HG03025 (cell line): Measurements from ENCODE around the gene NSUN4.

Experiments
- ATAC-seq: cut with Tn5 transposase; IDR thresholded peaks from one replicate; pipeline ENCODE4 v1.9.1; 2021; ENCODE audit warnings: mild to moderate bottlenecking, moderate library complexity; ENCODE audit not compliant: unreplicated experiment, low FRiP score

The NSUN4 gene

DNA sequence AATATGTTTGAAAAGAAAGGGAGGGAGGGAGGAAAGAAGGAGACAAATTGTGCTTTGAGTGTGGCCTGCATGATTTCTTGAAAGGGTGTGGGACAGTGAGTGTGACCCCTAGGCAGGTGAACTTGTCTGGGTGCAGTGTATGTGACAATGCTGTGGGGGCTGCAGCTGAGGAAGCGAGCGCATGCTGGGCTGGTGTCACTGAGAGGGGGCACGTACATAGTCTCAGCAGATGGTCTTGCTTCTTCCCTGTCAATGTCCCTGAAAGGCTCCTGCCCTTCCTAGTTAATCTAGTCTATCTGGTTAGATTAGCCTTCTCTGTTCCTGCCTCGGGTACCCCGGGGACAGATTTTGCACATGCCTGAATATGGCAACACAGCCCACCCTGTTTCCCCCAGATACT lies 63.3 kb downstream of the NSUN4 start:
- no peak for ATAC-seq

DNA sequence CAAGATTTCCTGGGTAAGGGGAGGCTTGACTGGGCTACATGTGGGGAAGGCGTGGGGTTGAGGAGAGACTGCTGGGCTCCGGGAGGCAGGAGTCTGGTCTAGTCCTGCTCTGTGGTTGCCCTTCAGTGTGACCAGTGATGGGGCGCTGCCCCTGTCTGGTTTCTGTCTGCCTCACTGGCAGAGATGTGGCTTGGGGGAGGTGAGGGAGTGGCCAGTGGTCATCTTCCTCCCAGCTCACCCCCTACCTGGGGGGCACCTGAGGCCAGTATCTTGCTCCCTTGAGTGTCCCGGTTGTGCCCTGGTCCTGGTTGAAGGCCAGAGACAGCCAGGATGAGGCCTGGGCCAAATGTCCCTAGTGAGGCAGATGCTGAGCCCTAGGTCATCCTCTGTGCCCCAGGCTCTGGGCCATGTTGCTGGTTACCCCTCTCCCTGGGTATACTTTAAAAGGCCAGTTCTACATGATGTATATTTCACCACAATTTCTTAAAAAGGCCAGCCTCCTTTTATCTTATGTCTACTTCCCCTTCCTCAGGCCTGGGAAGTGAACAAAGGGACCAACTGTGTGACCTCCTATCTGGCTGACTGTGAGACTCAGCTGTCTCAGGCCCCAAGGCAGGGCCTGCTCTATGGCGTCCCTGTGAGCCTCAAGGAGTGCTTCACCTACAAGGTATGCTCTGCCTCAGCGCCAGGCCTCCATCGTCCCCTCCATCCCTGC lies 64.0 kb downstream of the NSUN4 start:
- no peak for ATAC-seq

DNA sequence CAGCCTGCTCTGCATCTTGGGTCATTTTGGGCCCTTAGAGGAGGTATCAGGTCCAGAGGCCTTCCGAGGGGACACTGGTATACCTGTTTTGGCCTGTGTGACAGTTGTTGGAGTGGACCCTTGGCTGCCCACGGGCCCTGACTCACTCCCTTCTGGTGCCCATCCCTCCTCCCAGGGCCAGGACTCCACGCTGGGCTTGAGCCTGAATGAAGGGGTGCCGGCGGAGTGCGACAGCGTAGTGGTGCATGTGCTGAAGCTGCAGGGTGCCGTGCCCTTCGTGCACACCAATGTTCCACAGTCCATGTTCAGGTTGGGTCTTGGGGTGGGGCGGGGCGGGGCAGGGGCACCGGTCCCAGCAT lies 64.6 kb downstream of the NSUN4 start:
- ATAC-seq, result no peak

DNA sequence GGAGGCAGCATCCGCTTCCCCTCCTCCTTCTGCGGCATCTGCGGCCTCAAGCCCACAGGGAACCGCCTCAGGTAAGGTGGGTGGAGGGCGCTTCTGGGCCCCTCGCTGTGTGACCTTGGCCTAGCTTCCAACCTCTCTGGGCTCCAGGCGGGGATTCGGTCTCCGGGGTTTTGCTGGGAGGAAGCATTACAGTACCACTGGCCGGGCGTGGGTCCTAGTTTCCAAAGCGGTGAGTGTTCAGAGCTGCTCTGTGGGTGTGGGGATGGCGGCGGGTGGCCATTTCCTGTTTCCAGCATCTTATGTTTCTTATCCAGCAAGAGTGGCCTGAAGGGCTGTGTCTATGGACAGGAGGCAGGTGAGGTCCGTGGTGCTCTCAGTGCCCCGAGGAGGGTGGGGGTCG lies 65.1 kb downstream of the NSUN4 start:
- ATAC-seq, result no peak

DNA sequence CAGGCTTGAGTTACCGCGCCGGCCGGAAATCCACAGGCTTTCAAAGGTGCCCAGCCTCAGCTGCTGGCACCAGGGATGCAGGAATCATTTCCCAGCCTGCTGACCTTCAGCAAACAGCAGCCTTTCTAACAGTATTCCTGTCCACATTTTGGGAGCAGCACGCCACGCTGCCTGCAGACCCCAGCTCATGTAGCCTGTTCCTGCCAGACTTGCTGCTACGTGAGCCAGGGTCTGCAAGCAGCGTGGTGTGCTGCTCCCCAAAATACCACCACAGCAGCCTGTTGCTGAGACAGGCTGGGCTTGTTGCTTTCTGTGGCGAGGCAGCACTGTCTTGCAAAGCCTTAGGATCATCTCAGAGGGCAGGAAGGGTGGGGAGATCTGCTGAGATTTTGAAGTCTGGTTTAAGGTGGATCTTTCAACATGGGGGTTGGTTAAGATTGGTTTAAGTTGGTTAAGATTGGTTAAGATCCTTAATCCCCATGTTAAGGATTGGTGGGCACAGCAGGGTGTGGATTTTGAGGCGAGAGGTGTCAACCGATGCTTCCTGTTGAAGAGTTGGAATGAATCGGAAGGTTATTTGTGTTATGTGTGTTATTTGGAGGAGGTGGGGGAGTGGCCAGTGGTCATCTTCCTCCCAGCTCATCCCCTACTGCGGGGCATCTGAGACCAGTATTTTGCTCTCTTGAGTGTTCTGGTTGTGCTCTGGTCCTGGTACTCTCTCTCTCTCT lies 66.4 kb downstream of the NSUN4 start:
- ATAC-seq, result no peak

DNA sequence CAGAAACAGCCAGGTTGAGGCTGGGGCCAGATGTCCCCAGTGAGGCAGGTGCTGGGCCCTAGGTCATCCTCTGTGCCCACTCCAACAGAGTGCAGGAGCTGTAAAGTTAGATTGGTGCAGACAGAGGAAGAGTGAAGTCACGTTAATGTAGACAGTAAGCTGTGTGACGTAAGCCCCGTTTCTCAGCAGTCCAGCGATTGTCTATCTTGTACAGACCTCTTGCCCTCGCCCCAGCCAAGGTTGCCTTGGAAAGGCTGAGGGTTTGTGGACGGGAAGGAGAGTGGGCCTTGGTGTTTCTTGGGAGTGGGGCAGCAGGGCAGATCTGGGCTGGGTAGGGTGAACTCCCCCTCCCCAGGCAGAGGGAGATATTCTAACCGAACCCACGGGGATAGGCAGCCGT lies 67.0 kb downstream of the NSUN4 start:
- ATAC-seq, result no peak

DNA sequence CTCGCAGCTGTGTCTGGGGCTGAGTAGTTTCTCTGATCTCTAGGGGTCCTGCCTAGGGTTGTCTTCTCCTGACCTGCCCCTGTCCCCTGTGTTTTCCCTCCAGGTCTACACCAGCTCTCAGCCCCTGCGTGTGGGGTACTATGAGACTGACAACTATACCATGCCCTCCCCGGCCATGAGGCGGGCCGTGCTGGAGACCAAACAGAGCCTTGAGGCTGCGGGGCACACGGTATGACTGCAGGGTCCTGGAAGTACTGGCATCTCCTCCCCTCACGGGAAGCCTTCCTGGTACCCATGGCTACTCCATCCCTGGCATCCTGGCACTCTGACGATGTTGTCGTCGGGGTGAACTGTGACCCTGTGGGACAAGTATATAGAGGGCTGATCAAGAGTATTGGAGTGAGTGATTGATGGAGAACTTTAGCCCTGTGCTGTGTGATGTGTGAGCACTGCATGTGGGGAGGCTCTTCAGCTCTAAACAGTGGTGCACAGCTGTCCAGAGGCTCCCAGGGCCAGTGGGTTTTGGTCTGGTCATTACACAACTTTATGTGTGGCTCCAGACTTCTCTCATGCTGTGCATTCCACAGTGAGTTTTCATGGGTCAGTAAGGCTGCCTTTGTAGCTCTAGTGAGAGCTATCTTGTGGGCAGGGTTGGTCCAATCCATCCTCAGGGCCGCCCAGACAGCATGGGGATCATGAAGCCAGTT lies 67.9 kb downstream of the NSUN4 start:
- no peak for ATAC-seq

DNA sequence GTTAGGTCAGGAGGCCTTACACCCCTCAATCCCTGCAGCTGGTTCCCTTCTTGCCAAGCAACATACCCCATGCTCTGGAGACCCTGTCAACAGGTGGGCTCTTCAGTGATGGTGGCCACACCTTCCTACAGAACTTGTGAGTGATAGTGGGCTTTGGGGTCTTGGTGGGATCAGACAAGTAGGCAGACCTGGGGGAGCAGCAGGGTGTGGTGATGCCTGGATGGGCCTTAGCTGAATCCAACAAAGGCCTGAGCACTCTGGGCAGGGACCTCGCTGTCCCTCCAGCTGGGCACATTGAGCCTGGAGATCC lies 68.4 kb downstream of the NSUN4 start:
- ATAC-seq, result no peak

DNA sequence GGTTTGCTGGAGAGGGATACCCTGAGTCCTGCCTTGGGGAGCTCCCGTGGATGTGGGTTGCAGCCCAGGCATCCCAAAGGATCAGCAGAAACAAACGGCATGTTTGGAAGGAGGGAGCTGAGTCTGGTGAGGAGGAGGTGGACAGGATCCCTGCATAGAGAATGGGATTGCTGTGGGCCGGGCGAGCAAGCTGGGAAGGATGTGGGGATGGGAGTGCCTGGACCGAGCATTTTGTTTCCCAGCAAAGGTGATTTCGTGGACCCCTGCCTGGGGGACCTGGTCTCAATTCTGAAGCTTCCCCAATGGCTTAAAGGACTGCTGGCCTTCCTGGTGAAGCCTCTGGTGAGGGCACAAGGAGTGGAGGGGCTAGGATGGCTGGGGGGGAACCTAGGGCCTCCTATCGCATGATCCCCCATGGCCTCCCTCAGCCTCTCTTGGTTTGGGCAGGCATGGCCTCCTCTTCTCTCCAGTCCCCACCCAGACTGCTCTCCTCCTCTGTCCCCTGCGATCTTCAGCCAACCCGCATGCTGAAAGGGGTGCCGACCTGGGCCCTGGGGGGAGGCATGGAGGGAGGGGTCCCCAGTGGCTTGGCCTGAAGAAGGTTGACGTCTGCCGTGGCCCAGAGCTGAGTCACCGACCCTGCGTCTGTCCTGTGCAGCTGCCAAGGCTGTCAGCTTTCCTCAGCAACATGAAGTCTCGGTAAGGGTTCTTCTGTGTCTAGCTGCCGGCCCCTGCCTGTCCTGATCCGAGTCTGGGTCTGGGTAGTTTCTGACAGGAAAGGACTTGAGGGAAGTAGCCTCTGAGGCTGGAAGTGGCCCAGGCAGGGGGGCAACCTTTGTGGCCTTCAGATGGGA lies 69.8 kb downstream of the NSUN4 start:
- no peak for ATAC-seq

DNA sequence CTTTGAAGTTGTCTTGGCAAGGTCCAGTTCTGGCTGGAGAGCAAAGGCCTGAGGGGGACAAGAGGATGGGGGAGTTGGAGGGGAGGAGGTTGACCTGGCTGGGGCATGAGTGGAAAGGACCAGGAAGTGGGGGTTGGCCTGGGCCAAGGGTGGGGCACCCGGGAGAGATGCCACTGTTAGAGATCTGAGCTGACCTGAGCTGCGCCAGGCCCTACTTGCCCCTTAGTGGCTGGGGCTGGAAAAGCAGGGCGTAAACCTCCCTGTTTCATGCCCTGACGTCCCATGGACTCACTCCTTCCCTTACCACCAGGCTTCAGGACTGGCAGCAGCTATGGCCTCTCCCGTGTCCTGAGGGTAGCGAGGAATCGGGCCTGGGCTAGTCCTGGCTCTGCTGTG lies 70.4 kb downstream of the NSUN4 start:
- ATAC-seq, result no peak
